ENCODE results near the gene AEBP1. TPM values are rescaled to one million over a fixed set of nuclear protein-coding genes. Genes with fewer than 3 reads are reported as not detected.

Gene AEBP1
- total and polyA plus RNA-seq, 2 of the 4 experiments (the other 2 are of a cell fraction) = 1.1 to 5.7 TPM

DNA sequence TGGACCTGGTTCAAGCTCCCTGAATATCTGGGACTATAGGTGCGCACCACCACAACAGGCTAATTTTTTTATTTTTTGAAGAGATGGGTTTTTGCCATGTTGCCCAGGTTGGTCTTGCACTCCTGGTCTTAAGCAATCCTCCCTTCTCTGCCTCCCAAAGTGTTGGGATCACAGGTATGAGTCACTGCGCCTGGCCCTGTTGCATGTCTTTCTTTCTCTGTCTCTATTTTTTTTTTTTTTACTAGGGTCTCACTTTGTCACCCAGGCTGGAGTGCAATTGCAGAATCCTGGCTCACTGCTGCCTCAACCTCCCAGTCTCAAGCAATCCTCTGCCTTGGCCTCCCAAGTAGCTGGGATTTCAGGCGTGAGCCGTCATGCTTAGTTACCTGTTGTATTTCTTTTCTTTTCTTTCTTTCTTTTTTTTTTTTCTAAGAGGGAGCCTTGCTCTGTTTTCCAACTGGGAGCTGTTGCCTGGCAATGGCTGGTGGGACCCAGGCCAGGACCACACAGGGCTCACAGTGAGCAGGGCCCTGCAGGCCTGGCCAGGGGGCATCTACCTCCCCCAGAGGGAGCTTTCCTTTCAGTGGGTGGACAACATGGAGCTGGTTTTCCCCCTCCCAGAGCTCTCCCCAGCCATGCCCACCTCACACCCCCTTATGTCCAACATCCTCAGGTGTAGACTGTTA is 30.9 kb downstream of the AEBP1 start:
- ATAC-seq (ENCODE audit: low read depth) = no peak

More for the DNA sequence above, 30.9 kb downstream of the AEBP1 start:
- Histone ChIP-seq H3K14ac (replicated peaks; ENCODE audit: low read depth, low read length) (no peak overlapping the region), H4K91ac (ENCODE audit: insufficient read depth, low read depth, low read length) (no peak overlapping the region), H3K36me3 (ENCODE audit: control insufficient read depth, insufficient read depth, low read length) (no peaks in the 10 kb centered on the region), H2BK120ac (ENCODE audit: low read depth, low read length) (no peak overlapping the region), H4K20me1 (ENCODE audit: insufficient read depth, low read length) (no peaks in the 10 kb centered on the region), H2BK20ac (ENCODE audit: low read depth, low read length) (no peak overlapping the region), H2AFZ (replicated peaks; ENCODE audit: low read length, poor library complexity) (no peak overlapping the region), H3K9ac (ENCODE audit: low read depth, low read length) (no peak overlapping the region), H3K27ac (ENCODE audit: insufficient read depth, low read length) (no peak overlapping the region), H2BK15ac (ENCODE audit: low read depth, low read length) (no peak overlapping the region), H2BK5ac (ENCODE audit: low read depth, low read length, poor library complexity, severe bottlenecking) (no peak overlapping the region), H3K4me3 (ENCODE audit: insufficient read depth, low read depth, low read length) (no peak overlapping the region), H3K56ac (ENCODE audit: extremely low read depth, insufficient read depth, low read length) (no peak overlapping the region), H3K79me1 (ENCODE audit: low read depth in 1 of 2, low read length in 2 of 2) (no peaks in the 10 kb centered on the region), H3K9me3 (ENCODE audit: control insufficient read depth, insufficient read depth, low read length) (no peaks in the 10 kb centered on the region), H4K8ac (ENCODE audit: low read depth in 2 of 2, low read length in 2 of 2) (no peak overlapping the region), H3K23ac (ENCODE audit: low read depth, low read length) (no peak overlapping the region), H2AK5ac (ENCODE audit: low read depth, low read length) (no peak overlapping the region), H4K5ac (ENCODE audit: low read depth, low read length) (no peak overlapping the region), H3K18ac (ENCODE audit: low read depth, low read length) (no peak overlapping the region), H3K4me1 (ENCODE audit: control insufficient read depth, insufficient read depth, low read length) (peaks cover 10% of the 10 kb centered on the region), H3K4ac (ENCODE audit: low read depth, low read length) (no peak overlapping the region), H2AK9ac (replicated peaks; ENCODE audit: low read depth, low read length, poor library complexity) (no peak overlapping the region), H3K4me2 (ENCODE audit: low read depth, low read length) (no peak overlapping the region), H3K27me3 (ENCODE audit: control insufficient read depth, insufficient read depth, low read length) (peaks cover 3% of the 10 kb centered on the region; the same call in 1 of the 2 replicates), H3K9me1 (ENCODE audit: insufficient read depth, low read length) (peaks cover 3% of the 10 kb centered on the region; the same call in 1 of the 2 replicates)
- dilution Hi-C loops (cut with HindIII; ENCODE audit: low sequenced_read_pairs, unreplicated experiment) (no loop called here), intact Hi-C loops (cut with micrococcal nuclease) (no loop called here), in situ Hi-C loops (cut with MboI; ENCODE audit: low sequenced_read_pairs) (no loop called here)
- TF ChIP-seq RAD21 (IDR thresholded peaks at IDR 0.05; ENCODE audit: low read length) = no peak
- no peak for TF ChIP-seq SMC3 (IDR thresholded peaks at IDR 0.05; ENCODE audit: low read depth, low read length)
- TF ChIP-seq RCOR1 (IDR thresholded peaks at IDR 0.05; ENCODE audit: insufficient replicate concordance, low read length) = no peak
- BruUV-seq (replicated peaks) = no TSS peak
- WGBS, 2 experiments (ENCODE audit: extremely low coverage in 2 of 2, insufficient read length in 1 of 2) = no CpG with 5 or more reads among the region's 4 CpGs
- CTCF ChIA-PET = interaction anchor here (0.7 kb wide), 1 partner anchor 49 kb away, joined by 6 read pairs; no protein-coding TSS in a partner anchor
- no peak for DNase-seq
- POLR2A ChIA-PET (ENCODE audit: unreplicated experiment) = interaction anchor here (0.6 kb wide), 1 partner anchor 28 kb away, joined by 6 read pairs; no protein-coding TSS in a partner anchor
